ENCODE results near the gene MARVELD1. TPM values are rescaled to one million over a fixed set of nuclear protein-coding genes. Genes with fewer than 3 reads are reported as not detected.

The MARVELD1 gene
- total and polyA plus RNA-seq, 12 donors, result 4.2 to 23.5 (median 10.0) TPM

DNA sequence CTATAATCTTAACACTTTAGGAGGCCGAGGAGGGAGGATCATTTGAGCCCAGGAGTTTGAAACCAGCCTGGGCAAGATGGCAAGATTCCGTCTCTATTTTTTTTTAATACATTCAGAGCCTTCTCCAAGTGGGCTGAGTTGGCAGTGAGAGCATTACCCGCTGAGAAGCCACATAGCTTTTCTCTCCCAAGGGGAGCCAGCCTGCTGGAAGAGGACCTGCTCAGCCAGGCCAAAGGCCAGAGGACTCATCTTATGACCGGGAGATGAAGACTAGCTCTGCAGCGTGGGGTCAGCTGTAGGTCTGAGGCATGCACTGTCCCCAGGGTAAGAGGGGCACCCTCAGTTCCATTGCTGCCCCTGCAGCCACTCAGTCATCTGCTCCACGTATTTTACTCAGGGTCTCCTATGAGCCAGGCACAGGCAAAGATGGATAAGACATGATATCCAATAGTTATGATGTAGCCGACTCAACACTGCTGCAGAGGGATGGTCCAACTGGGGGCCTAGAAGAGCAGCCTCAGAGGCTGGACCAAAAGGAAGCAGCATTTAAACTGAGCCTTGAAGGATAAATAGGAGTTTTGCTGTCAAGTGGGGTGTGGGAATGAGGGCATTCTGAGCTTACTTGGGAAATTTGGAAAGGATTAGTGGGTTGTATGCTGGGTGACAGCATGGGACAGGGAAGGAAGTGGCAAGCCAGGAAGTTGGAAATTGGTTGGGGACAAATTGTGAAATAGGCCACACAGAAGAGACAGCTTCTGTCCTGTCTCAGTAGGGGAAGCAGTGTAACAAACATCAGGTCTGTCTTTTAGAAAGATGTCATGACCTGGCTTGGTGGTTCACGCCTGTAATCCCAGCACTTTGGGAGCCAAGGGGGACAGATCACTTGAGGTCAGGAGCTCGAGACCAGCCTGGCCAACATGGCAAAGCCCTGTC, 1.6 kb upstream of the MARVELD1 start:
- 74 to 89% (median 82%) methylated on average over 9 of the region's 9 CpGs for WGBS, 4 donors
- no peak for DNase-seq
- Histone ChIP-seq H3K36me3 (replicated peaks in 1 of 2) (no peaks in the 10 kb centered on the region), H3K9me3 (replicated peaks in 1 of 3) (no peaks in the 10 kb centered on the region), H3K27me3 (no peaks in the 10 kb centered on the region), H3K4me1 (replicated peaks in 1 of 2) (peaks cover 0 to 18% of the 10 kb centered on the region in 2 donors), H3K4me3 (no peak overlapping the region), H3K27ac (peak overlapping the region in 1 of 5 donors; percentile 36)
- TF ChIP-seq, protein P1, sequence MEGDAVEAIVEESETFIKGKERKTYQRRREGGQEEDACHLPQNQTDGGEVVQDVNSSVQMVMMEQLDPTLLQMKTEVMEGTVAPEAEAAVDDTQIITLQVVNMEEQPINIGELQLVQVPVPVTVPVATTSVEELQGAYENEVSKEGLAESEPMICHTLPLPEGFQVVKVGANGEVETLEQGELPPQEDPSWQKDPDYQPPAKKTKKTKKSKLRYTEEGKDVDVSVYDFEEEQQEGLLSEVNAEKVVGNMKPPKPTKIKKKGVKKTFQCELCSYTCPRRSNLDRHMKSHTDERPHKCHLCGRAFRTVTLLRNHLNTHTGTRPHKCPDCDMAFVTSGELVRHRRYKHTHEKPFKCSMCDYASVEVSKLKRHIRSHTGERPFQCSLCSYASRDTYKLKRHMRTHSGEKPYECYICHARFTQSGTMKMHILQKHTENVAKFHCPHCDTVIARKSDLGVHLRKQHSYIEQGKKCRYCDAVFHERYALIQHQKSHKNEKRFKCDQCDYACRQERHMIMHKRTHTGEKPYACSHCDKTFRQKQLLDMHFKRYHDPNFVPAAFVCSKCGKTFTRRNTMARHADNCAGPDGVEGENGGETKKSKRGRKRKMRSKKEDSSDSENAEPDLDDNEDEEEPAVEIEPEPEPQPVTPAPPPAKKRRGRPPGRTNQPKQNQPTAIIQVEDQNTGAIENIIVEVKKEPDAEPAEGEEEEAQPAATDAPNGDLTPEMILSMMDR (IDR thresholded peaks at IDR 0.05), result no peak
- TF ChIP-seq POLR2A (IDR thresholded peaks at IDR 0.05), result no peak
- intact Hi-C loops (cut with DNase I), result no loop called here

DNA sequence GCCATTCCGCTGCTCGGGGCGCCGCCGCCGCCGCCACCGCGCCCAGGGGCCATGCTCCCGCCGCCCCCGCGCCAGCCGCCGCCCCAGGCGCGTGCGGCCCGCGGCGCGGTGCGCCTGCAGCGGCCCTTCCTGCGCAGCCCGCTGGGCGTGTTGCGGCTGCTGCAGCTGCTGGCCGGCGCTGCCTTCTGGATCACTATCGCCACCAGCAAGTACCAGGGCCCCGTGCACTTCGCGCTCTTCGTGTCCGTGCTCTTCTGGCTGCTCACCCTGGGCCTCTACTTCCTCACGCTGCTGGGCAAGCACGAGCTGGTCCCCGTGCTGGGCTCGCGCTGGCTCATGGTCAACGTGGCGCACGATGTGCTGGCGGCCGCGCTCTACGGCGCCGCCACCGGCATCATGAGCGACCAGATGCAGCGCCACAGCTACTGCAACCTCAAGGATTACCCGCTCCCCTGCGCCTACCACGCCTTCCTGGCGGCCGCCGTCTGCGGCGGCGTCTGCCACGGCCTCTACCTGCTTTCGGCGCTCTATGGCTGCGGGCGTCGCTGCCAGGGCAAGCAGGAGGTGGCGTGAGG, 383 bp downstream of the MARVELD1 start:
- H3K27me3 ChIP-seq, result no peaks in the 10 kb centered on the region
- peaks cover 0 to 24% of the 10 kb centered on the region in 2 donors for H3K4me1 ChIP-seq (replicated peaks in 1 of 2)
- peak; percentile 75 to 86 (median 79) for DNase-seq
- peaks cover 0 to 9% of the 10 kb centered on the region in 2 donors for H3K36me3 ChIP-seq (replicated peaks in 1 of 2)
- H3K27ac ChIP-seq, result peak overlapping the region; percentile 20 to 89 (median 72)
- TF ChIP-seq, protein P1 (IDR thresholded peaks at IDR 0.05), result peak in 4 of 6 experiments; percentile 8 to 33 (median 23)
- peak in 1 of 2 donors; percentile 50 for TF ChIP-seq POLR2A (IDR thresholded peaks at IDR 0.05)
- H3K4me3 ChIP-seq, result peak overlapping the region in 3 of 4 donors; percentile 9 to 52 (median 42)
- H3K9me3 ChIP-seq (replicated peaks in 1 of 3), result no peaks in the 10 kb centered on the region
- intact Hi-C loops (cut with DNase I), result no loop called here
- 0 to 1% (median 0%) methylated on average over 12 to 61 of the region's 69 CpGs for WGBS, 4 donors

DNA sequence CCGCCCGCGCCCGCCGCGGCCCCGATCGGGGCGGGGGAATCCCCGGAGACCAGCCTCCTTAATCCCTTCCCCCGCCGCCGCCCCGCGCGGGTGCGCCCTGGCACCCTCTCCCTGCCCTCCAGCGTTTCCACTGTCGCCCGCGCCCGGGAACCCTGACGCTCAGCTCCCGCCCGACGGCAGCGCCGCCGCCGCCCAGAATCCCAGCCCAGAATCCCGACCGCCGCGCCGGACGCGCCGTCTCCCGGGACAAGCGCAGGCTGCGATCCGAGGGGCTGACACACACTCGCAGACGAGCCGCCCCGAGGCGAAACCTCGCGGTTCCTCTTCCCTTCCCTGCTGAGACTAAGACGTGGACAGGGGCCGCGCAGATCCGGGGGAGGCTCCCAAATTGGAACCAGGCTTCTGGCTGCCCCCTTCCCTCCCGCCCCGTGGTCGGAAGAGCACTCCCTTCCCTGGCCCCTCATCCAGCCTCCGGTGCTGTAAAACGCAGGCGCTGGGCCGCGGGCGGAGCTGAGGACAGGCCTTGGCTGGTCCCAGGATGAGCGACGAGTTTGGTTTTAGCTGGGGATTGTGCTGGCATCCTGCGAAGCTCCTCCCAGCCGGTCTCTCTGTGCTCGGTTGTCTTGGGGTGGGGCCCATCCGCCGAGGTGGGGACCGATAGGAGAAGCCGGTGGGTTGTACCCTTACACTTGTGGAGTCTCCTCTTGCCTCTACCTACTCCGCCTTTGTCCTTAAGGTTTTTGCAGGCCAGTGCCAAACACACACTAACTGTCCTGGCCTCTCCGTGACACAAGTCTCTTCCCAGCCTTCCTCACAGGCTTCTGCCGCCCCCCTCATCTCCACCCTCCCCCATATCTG, 1.1 kb downstream of the MARVELD1 start:
- peaks cover 0 to 22% of the 10 kb centered on the region in 2 donors for H3K4me1 ChIP-seq (replicated peaks in 1 of 2)
- 7 to 22% (median 14%) methylated on average over 11 to 74 of the region's 74 CpGs for WGBS, 4 donors
- intact Hi-C loops (cut with DNase I), result no loop called here
- H3K9me3 ChIP-seq (replicated peaks in 1 of 3), result no peaks in the 10 kb centered on the region
- TF ChIP-seq, protein P1 (IDR thresholded peaks at IDR 0.05), result no peak
- TF ChIP-seq POLR2A (IDR thresholded peaks at IDR 0.05), result peak in 1 of 2 donors; percentile 4
- H3K27ac ChIP-seq, result peak overlapping the region; percentile 20 to 89 (median 72)
- H3K4me3 ChIP-seq, result peak overlapping the region; percentile 9 to 52 (median 36)
- H3K36me3 ChIP-seq (replicated peaks in 1 of 2), result peaks cover 0 to 9% of the 10 kb centered on the region in 2 donors
- DNase-seq, result peak; percentile 36 to 68 (median 49)
- H3K27me3 ChIP-seq, result no peaks in the 10 kb centered on the region
